ENCODE results near the gene MIS12. TPM values are rescaled to one million over a fixed set of nuclear protein-coding genes. Genes with fewer than 3 reads are reported as not detected.

Gene MIS12
- total RNA-seq, 1 experiment from 2014 or later = 14.7 TPM

GRCh38 chr17:5533486-5534315 lies 47.3 kb downstream of the MIS12 start:
- BruUV-seq (replicated peaks) = no TSS peak
- ATAC-seq = no peak
- no peaks in the 10 kb centered on the region for H3K9me2 ChIP-seq (ENCODE audit: insufficient read depth)
- no peak overlapping the region for H3K9ac ChIP-seq (ENCODE audit: low read length)
- H3K4me2 ChIP-seq (ENCODE audit: low read length) = no peak overlapping the region
- H3K27me3 ChIP-seq (ENCODE audit: insufficient read depth, low read length) = no peaks in the 10 kb centered on the region
- H3K27ac ChIP-seq (ENCODE audit: low read depth, low read length) = no peak overlapping the region
- H2AFZ ChIP-seq (ENCODE audit: low read depth, low read length, poor library complexity, severe bottlenecking) = no peak overlapping the region
- no peaks in the 10 kb centered on the region for H3K4me1 ChIP-seq (ENCODE audit: control insufficient read depth in 1 of 2, insufficient read depth in 2 of 2, low read length in 2 of 2)
- DNase-seq (ENCODE audit: low read depth, low spot score) = no peak
- no peak overlapping the region for H3K4me3 ChIP-seq (replicated peaks in 1 of 2; ENCODE audit: low read depth in 1 of 2, low read length in 2 of 2)
- no peaks in the 10 kb centered on the region for H3K36me3 ChIP-seq (ENCODE audit: control insufficient read depth in 1 of 2, insufficient read depth in 2 of 2, low read length in 2 of 2)
- CTCF ChIA-PET = no interaction called here
- no peaks in the 10 kb centered on the region for H4K20me1 ChIP-seq (ENCODE audit: insufficient read depth)
- TF ChIP-seq POLR2A (IDR thresholded peaks at IDR 0.05; ENCODE audit: borderline replicate concordance, extremely low read depth, insufficient read depth, insufficient read length) (no peak), ZNF274 (IDR thresholded peaks at IDR 0.05; ENCODE audit: low read depth, low read length) (no peak), TCF7L2 (IDR thresholded peaks at IDR 0.05; ENCODE audit: borderline replicate concordance, extremely low read depth, insufficient read depth, insufficient read length) (no peak), REST (IDR thresholded peaks at IDR 0.05; ENCODE audit: low read depth) (no peak), CTCF (IDR thresholded peaks at IDR 0.05 in 2 of 3, conservative IDR thresholded peaks at IDR 0.05 in 1 of 3; ENCODE audit: borderline replicate concordance in 1 of 3, insufficient read depth in 1 of 3, low read depth in 2 of 3, low read length in 2 of 3) (no peak), FOSL1 (IDR thresholded peaks at IDR 0.05; ENCODE audit: low read depth) (no peak), SRF (IDR thresholded peaks at IDR 0.05; ENCODE audit: low read depth) (no peak), EZH2phosphoT487 (IDR thresholded peaks at IDR 0.05; ENCODE audit: borderline replicate concordance) (no peak), ZFX (IDR thresholded peaks at IDR 0.05) (no peak), MAX (IDR thresholded peaks at IDR 0.05) (no peak), YY1 (IDR thresholded peaks at IDR 0.05; ENCODE audit: extremely low read depth, insufficient replicate concordance, low read depth, low read length) (no peak), POLR2AphosphoS5 (IDR thresholded peaks at IDR 0.05; ENCODE audit: low read depth, low read length) (no peak), CBX3 (IDR thresholded peaks at IDR 0.05; ENCODE audit: low read depth) (no peak), JUND (IDR thresholded peaks at IDR 0.05) (no peak), SIN3A (IDR thresholded peaks at IDR 0.05; ENCODE audit: low read depth) (no peak), SP1 (IDR thresholded peaks at IDR 0.05; ENCODE audit: low read depth) (no peak), CEBPB (IDR thresholded peaks at IDR 0.05; ENCODE audit: low read depth) (no peak)
- intact Hi-C loops (cut with micrococcal nuclease) = no loop called here
- no peaks in the 10 kb centered on the region for H3K9me3 ChIP-seq (ENCODE audit: control insufficient read depth in 1 of 2, insufficient read depth in 1 of 2, low read depth in 1 of 2, low read length in 2 of 2)
- H3K79me2 ChIP-seq (ENCODE audit: insufficient read depth, low read length) = no peaks in the 10 kb centered on the region
- RAD21 ChIA-PET (ENCODE audit: low non-redundant PET in 1 of 2, low total read pairs in 2 of 2, uncharacterized antibody in 2 of 2, unreplicated experiment in 2 of 2) = no interaction called here
- POLR2A ChIA-PET = no interaction called here
